ENCODE data around the gene CYP2W1. TPM values are rescaled to one million over a fixed set of nuclear protein-coding genes. Genes with fewer than 3 reads are reported as not detected.

CYP2W1 gene
- total RNA-seq, 3 donors from 2014 or later = 0.47 to 2.3 (median 2.1) TPM

DNA sequence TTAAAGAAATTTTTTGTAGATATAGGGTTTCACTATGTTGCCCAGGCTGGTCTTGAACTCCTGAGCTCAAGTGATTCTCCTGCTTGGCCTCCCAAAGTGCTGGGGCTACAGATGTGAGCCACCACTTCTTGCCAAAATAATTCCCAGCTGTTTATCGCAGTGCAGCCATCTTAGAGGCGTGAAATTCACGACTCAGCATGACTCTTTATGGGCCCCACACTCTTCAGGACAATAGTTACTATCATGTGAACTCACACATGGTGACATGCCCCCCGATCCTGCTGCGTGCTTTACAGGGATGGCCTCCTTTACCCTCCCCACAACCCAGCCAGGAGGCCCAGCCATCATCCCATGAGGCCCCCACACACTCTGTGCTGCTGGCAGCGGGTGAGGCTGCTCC is 12.2 kb upstream of the CYP2W1 start:
- no peak for ATAC-seq
- Histone ChIP-seq H3K9me3 (no peaks in the 10 kb centered on the region), H3K4me3 (no peak overlapping the region), H3K4me1 (ENCODE audit: low read depth) (peaks cover 12% of the 10 kb centered on the region), H3K36me3 (ENCODE audit: low read depth) (no peaks in the 10 kb centered on the region)
- intact Hi-C loops (cut with DNase I, micrococcal nuclease) = no loop called here
- no peak for TF ChIP-seq CTCF (IDR thresholded peaks at IDR 0.05)
- no peak for DNase-seq

DNA sequence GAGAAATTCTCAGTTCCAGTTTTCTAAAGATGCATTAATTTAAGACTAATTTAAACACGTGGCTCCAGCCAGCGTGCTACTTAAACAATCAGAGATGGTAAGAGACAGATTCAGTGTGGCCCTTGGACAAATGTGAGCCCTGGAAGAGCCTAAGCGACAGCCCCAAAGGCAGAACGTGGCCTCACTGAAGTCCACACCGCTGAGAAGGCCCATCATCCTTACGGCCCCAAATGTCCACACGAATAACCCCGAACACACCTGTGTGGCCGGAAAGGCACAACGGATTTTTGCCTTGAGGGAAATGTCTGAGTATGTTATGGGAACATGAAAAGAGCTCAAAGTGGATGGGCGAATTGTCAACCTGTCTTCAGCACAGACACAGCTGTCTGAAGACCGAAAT is 10.9 kb upstream of the CYP2W1 start:
- intact Hi-C loops (cut with DNase I, micrococcal nuclease) = no loop called here
- H3K36me3 ChIP-seq (ENCODE audit: low read depth) = no peaks in the 10 kb centered on the region
- H3K9me3 ChIP-seq = no peaks in the 10 kb centered on the region
- DNase-seq (no peak), ATAC-seq (no peak)
- no peak for TF ChIP-seq CTCF (IDR thresholded peaks at IDR 0.05)
- peaks cover 26% of the 10 kb centered on the region for H3K4me1 ChIP-seq (ENCODE audit: low read depth)
- H3K4me3 ChIP-seq = no peak overlapping the region

GRCh38 chr7:972676-973309 is 10.2 kb upstream of the CYP2W1 start:
- H3K36me3 ChIP-seq (ENCODE audit: low read depth) = no peaks in the 10 kb centered on the region
- no peaks in the 10 kb centered on the region for H3K9me3 ChIP-seq
- H3K4me3 ChIP-seq = no peak overlapping the region
- H3K4me1 ChIP-seq (ENCODE audit: low read depth) = peaks cover 27% of the 10 kb centered on the region
- intact Hi-C loops (cut with DNase I, micrococcal nuclease) = no loop called here
- DNase-seq = no peak
- TF ChIP-seq CTCF (IDR thresholded peaks at IDR 0.05) = no peak
- ATAC-seq = no peak

GRCh38 chr7:973312-973711 is 9.7 kb upstream of the CYP2W1 start:
- Histone ChIP-seq H3K9me3 (no peaks in the 10 kb centered on the region), H3K36me3 (ENCODE audit: low read depth) (no peaks in the 10 kb centered on the region), H3K4me3 (no peak overlapping the region), H3K4me1 (ENCODE audit: low read depth) (peaks cover 28% of the 10 kb centered on the region)
- DNase-seq (no peak), ATAC-seq (no peak)
- intact Hi-C loops (cut with DNase I, micrococcal nuclease) = no loop called here
- TF ChIP-seq CTCF (IDR thresholded peaks at IDR 0.05) = no peak

DNA sequence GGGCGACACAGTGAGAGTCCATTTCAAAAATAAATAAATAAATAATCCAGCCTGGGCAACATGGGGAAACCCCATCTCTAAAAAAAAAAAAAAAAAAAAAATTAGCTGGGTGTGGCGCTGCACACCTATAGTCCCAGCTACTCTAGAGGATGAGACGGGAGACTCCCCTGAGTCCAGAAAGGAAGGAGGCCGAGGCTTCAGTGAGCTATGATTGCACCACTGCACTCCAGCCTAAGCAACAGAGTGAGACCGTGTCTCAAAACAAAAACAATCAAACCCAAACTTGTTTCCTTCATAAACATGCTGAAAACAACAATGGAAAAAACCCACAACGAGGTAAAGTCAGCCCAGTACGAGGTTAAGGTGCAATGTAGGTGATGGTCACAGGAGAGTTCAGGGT is 8.8 kb upstream of the CYP2W1 start:
- Histone ChIP-seq H3K9me3 (no peaks in the 10 kb centered on the region), H3K4me1 (ENCODE audit: low read depth) (peaks cover 32% of the 10 kb centered on the region), H3K36me3 (ENCODE audit: low read depth) (no peaks in the 10 kb centered on the region), H3K4me3 (peak overlapping the region; percentile 98)
- no peak for TF ChIP-seq CTCF (IDR thresholded peaks at IDR 0.05)
- DNase-seq (no peak), ATAC-seq (no peak)
- intact Hi-C loops (cut with DNase I, micrococcal nuclease) = no loop called here
